Measurements from ENCODE around the gene ANO6. TPM values are rescaled to one million over a fixed set of nuclear protein-coding genes. Genes with fewer than 3 reads are reported as not detected.
"Not testable (repeated sequence)": the region's sequence is repeated elsewhere in the genome, so short reads cannot be mapped to it uniquely, and the experiment has no call there.

Gene ANO6
- total RNA-seq, 1 donor from 2014 or later = 25.9 TPM

DNA sequence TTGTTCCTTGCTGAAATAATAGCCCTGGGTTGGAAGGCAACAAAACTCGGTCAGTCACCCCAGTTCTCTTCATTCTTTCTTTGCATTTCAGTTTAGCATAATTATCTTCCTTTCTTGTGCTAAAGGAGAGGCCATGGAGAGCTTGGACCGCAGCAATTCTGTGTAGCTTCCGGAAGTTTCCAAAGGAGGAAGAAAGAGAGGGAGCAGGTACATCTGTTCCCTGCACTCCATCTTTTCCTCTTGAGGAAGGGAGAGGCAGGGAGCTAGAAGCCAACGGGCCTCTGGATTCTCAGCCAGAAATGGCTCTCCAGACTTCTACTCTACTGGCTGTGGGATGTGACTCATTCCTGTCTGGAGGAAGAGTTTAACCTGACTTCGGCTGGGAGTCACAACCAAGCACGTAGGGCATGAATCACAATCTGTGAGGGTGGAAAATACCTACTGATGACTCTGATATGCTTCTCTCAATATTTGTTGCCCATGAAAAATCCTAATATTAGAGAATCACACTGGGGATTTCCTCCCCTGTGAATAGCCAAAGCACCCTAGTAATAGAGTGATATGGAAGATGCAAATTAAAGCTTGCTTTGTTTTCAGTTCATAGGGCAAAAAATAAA lies 17.0 kb downstream of the ANO6 start:
- intact Hi-C loops (cut with micrococcal nuclease) = no loop called here

DNA sequence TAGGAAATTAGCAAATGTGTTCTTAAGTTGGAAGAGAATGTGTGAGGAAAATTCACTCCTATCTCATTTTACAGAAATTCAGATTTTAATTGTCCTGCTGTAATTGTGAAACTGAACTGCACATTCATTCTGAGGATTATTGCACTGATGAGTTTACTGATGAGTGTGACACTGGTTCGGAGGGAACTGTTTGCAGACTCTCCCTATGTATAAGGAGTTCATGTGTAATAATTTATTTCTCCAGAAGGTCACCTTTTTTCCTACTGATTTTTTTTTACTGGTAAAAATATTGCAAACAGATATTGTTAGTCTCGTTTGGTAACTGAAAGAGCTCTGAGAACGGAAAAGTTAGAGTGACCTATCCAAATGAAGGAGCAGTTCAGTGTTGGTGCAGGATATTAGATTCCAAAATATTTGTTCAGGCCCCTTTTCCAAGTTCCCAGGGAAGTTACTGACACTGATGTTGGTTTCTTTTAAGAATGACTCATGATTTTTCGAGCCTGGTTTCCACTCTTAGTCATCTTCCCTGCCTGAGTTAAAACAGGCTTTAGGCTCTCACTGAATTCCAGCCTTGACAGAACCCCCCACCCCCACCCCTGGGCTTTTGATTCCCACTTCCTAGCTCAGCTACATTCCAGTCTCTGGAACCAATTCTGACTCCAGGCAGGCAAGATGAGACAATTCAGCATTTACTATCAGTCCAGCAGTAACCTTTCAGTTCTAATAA lies 18.4 kb downstream of the ANO6 start:
- intact Hi-C loops (cut with micrococcal nuclease) = no loop called here

DNA sequence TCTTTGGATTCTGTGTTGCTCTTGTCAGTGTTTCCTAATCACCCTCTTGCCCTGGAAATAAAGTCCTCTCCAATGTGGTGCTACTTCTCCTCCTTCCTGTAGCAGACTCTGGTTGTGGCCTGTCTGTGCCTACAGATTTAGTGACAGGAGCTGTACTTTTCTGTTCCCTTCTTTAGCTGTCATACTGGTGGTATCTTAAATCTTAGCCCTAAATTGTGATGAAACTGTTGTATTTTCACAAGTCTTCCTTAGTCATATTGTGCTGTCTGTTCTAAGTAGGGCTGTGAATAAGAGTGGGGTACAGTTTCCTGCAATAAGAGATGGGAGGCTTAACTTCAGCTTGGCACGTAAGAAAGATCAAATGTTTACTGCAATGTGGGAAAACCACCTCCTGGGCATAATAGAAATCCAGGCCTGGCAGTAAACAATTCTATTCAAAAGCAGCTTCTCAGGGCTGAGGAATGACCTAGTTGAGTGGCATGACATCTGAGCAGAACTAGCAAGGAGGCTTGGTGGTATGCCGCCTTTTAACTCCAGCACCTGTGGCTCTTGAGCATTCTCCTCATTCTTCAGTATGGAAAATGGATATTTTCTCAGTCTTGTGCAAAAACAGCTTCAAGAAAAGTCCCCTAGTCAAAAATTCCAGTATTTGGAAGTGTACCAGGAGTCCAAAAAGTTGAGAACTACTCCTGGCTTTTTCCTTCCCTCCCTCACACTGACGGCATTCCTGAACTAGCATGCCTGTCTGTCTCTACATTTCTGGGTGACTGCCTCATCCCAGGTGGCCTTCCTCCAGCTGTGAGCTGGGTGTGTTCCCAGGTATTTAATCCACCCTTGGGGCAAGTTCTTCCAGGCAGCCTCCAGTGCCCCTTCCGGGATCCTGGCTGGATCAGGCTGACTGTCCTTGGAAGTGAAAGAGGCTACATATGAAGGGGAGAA lies 19.5 kb downstream of the ANO6 start:
- intact Hi-C loops (cut with micrococcal nuclease) = no loop called here

DNA sequence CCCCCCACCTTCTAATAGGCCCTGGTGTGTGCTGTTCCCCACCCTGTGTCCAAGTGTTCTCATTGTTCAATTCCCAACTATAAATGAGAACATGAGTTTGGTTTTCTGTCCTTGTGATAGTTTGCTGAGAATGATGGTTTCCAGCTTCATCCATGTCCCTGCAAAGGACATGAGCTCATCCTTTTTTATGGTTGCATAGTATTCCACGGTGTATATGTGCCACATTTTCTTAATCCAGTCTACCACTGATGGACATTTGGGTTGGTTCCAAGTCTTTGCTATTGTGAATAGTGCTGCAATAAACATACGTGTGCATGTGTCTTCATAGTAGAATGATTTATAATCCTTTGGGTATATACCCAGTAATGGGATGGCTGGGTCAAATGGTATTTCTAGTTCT lies 20.5 kb downstream of the ANO6 start:
- intact Hi-C loops (cut with micrococcal nuclease) = not testable (repeated sequence)

DNA sequence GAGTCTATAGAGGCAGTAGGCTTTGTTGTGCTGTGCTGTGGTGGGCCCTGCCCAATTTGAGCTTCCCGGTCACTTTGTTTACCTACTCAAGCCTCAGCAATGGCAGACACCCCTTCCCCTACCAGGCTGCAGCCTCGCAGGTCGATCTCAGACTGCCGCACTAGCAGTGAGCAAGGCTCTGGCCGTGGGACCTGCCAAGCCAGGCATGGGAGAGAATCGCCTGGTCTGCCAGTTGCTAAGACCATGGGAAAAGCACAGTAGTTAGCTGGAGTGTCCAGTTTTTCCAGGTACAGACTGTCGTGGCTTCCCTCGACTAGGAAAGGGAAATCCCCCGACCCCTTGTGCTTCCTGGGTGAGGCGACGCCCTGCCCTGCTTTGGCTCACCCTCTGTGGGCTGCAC lies 26.3 kb downstream of the ANO6 start:
- intact Hi-C loops (cut with micrococcal nuclease) = no loop called here

DNA sequence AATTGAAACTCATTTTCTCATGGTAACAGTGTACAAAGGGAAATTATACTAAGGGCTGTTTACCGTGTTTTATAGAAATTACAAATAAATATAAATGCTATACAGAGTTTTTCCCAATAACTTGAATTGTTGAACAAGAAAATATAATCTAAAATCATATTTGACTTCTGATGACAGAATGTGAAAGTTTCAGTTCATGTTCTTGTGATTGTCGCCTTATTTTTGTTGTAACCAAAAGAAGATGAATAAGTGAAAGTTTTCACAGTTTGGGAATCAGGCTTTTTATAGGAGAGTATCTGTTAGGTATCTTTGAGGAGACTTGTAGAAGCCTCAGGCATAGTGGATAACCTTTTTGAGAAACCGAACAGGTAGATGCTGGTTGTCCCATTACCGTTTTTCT lies 28.1 kb downstream of the ANO6 start:
- intact Hi-C loops (cut with micrococcal nuclease) = no loop called here

DNA sequence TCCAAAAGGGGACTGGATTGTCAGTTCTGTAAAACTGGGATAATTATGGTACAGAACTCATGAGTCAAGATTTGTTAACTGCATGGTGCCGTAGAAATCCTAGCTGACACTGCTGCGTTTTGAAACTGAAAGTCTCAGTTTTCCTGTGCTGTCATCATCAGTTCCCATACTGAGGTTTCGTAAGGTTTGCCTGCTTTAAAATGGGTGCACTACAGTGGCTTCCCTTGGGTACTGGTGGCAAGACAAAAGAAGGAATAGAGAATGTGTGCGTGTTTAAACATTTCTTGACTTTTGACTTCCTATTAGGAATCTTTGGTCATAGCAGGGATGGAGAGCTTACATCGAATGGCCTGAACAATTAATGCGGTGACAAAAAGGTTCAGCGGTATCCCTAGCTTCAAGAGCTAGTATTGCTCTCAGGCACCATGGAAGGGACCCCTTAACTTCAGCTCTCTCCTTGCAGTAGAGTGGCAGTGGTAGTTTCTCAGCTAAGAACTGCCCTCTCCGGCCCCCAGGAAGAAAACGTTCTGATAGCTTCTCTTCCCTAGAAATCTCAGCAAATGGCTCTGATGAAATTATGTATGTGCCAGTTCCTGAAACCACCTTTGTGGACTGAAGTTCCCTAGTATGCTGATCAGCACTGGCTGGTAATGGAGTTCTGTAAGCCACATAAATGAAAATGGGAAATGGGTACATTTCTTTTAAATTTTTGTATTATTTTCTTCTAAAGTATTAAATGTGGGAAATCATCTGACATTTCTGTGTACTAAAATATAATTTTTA lies 28.9 kb downstream of the ANO6 start:
- intact Hi-C loops (cut with micrococcal nuclease) = no loop called here

DNA sequence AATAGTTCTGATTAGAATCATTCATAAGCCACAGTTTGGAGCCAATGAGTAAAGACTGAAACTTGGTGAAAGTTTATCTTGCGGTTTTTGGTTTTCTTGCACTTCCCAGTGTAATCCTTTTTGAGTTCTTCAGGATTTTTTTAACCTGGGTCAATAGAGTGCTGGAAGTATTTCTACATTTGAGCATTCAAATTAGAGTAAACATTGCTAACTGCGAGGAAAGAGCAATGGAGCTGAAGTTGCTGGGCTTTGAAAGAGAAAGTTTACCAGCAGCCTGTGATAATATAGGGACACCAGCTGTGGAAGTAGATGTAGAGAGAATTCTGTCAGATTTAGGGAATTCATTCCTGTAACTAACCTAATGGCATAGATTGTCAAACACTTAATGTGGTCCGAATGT lies 30.3 kb downstream of the ANO6 start:
- intact Hi-C loops (cut with micrococcal nuclease) = no loop called here

DNA sequence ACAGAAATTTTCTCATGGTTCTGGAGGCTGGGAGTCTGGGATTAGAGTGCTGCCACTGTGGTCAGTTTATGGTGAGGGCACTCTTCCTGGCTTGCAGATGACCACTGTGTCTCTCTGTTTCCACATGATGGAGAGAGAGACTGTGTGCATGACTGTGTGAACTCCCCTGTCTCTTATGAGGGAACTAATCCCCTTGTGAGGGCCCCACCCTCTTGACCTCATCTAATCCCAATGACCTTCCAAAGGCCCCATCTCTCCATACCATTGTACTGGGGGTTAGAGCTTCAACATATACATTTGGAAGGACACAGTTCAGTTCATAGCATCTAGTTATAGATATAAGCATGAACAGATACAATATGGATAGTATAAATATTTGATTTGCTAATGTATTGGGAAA lies 31.7 kb downstream of the ANO6 start:
- intact Hi-C loops (cut with micrococcal nuclease) = no loop called here

DNA sequence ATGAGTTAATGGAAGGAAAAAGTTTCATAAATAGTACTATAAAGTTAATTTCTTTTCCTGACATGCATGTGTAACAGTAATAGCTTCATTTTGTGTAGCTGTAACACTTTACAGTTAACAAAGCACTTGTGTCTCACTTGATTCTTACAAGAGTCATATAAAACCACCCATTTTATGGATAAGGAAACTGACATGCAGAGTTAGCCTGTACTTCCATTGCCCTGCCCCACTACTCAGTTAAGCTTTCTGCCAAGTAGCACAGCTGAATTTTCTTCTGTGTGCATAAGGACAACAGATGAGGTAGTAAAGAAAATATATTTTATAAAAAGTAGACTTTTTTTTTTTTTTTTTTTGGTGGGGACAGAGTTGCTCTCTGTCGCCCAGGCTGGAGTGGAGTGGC lies 32.2 kb downstream of the ANO6 start:
- intact Hi-C loops (cut with micrococcal nuclease) = no loop called here

DNA sequence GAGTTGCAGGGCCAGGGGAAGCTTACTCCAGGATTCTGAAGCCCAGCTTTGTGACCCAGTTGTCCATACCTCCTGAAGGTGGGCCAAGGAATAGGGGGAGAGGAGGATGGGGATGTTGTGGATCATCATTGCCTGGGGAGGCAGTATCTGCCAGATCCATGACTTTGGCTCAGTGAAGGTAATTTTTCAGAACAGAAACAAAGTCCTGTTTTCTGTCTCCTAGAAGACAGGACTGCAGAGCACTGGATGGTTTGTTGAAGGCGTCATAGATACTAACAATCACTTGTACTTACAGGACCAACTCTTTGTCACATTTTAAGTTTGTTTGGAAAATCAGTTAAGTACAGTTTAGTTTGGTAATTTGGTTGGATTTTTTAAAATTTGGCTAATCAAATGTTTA lies 38.4 kb downstream of the ANO6 start:
- intact Hi-C loops (cut with micrococcal nuclease) = no loop called here

DNA sequence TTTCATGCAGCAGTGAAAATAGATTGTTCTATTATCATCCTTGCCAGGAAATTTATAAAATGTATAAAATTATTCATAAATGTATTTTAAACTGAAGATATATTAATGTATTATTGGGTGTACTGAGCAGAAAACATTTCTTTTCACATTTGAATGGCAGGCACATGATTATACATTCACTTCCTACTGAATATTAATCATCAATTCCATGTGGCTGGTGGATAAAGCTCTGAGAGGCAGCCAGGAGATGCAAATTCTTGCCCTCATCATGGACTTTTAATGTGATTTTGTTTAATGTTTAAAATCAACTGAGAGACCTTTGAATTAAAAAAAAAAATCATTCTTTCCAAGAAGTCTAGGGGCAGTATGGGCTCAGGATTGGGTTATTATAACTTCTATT lies 40.8 kb downstream of the ANO6 start:
- intact Hi-C loops (cut with micrococcal nuclease) = no loop called here

DNA sequence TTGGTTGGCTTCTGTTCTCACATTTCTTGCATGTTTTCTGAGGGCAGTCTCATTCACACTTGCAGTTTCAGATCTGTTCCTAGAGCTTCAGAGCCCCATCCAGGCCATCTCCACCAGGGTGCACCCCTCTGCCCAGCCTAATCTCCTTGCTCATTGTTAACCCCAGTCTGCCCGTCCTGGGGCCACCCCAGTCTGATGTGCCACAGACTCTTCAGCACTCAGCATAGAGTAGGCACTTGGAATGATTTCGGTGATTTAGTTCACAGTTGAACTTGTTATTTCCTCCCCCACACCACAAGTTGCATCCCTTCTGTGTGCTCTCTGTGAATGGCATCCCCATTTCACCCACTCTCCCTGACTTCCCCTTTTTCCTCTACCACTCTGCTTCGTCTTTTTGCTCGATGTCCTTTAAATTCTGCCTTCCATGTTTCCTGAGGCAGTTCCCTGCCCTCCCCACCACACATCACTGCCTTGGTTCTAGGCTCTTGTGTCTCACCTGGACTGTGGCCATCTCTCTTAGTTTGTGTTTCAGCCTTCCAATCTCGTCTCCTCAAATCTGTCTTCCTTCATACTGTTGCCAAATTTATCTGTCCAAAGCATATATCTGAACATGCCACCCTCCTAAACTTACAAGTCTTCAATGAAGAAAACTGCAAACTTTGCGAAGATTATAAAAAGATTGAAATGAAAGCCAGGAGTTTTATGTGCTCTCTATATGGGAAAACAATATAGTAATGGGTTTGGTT lies 41.5 kb downstream of the ANO6 start:
- intact Hi-C loops (cut with micrococcal nuclease) = no loop called here

DNA sequence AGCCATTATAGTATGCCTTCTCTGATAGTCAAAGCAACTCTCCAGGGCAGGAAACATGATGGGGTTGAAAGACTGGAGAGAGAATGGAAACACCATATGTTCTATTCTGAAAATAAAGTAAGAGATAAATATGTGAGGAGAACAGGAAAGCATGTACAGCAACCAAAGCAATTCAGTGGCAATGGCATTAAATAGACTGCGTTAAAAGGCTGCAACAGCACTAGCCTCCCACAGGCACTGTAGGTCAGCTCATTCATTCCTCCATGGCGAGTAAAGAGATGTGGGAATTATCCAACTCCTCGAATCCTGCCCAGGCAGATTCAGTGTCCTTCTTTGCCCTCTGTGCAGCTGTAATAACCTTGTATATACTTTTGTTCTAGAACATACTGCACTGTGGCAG lies 43.8 kb downstream of the ANO6 start:
- intact Hi-C loops (cut with micrococcal nuclease) = no loop called here

DNA sequence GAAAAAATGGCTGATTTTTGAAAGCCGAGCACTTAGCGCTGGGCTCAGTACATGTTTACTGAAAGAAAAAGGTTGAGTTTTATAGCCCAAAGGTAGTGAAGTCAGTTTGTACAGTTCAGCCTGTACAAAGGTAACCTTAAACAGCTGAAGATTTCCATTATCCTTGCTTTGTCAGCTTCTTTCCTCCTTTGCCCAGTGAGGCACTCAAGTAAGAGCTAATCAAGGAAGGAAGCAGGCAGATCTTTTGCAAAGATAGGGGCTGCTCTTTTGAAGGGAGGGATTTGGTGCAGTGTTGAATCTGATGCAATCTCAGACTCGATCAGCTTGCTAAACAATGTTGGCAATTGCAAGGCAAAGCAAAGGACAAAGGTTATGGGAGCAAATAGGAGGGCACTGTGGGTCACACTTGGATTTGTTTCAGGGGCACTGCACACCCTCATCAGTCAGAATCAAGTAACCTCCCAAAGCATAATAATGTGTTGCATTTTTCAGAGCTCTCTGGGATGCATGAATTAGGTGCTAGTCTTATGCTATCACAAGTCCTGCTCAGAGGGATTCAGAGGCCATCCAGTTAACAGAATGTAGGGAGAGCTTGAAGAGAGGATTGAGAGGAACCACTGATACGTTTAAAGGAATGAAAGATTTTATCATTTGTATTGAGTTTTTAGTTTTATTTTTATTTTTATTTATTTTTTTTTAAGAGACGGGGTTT lies 44.4 kb downstream of the ANO6 start:
- intact Hi-C loops (cut with micrococcal nuclease) = no loop called here

DNA sequence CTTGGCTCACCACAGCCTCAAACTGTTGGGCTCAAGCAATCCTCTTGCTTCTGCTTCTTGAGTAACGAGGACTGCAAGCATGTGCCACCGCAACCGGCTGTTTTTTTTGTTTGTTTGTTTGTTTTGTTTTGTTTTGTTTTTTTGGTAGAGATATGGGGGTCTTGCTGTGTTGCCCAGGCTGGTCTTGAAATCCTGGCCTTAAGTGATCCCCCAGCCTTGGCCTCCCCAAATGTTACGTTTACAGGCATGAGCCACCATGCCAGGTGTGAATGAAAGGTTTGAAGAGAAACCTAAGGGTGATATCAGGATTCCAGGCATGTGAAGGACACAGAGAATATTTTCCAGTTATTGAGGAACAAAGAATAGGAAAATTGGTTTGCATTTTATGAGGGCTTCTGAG lies 45.0 kb downstream of the ANO6 start:
- intact Hi-C loops (cut with micrococcal nuclease) = no loop called here

DNA sequence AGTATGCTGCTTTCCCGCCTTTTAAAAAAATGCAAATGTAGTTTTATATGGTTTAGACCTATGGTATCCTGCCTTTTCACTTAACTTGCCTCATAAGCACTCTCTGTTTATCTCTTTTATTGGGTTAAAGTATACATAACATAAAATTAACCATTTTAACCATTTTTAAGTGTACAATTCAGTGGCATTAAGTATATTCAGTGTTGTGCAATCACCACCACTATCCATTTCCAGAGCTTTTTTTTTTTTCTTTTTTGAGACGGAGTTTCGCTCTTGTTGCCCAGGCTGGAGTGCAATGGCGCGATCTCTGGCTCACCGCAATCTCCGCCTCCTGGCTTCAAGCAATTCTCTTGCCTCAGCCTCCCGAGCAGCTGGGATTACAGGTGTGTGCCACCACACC lies 46.3 kb downstream of the ANO6 start:
- intact Hi-C loops (cut with micrococcal nuclease) = not testable (repeated sequence)

DNA sequence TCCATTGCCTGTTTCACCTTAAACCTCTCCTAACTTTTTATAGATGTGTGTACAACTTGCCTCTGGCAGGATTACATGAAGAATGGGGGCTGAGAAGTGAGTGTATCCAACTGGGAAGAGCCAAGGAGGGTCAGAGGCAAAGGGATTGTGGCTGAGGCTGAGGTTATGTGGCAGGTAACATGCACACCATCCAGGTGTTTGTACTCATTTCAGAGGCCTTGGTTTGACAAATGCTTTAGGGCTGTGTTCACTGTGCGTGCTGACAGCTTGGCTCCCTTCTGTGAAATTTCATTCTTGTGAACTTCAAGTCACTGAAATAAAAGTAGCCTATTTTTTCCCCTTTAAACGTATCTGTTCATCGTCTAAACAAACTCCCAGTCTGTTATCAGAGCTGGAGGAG lies 47.7 kb downstream of the ANO6 start:
- intact Hi-C loops (cut with micrococcal nuclease) = no loop called here

DNA sequence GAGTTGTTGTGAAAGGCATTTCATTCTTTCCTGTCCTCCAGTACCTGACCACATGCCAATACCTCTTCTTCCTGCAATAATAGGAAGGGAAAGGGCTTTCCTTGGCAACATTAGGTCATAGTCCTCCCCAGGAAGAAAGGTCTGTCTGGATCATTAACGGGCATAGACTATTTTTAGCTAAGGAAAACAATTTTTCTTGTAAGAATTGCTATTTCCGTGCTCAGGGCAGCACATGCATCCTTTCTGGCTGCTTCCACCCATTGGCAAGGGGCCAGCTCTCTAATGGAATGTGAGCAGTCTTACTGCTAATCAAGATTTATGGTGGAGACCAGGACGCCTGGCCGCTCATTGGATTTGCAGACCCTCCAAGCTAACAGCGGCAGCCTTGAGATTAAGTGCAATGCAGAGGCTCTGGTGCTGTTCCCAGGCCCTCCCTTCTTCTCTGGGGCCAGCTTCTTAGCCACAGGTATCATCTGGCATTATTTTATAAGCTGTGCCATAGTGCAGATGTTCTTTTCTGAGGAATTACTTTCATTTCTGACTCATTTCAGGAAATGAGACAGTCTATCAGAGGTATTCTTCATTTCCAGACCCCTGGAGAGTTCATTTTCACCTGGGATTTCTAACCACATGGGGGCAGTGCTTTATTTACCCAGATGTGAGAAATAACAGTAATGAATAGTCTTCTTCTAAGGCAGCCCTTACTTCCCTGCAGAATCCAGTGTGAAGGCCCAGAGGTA lies 52.9 kb downstream of the ANO6 start:
- intact Hi-C loops (cut with micrococcal nuclease) = no loop called here

DNA sequence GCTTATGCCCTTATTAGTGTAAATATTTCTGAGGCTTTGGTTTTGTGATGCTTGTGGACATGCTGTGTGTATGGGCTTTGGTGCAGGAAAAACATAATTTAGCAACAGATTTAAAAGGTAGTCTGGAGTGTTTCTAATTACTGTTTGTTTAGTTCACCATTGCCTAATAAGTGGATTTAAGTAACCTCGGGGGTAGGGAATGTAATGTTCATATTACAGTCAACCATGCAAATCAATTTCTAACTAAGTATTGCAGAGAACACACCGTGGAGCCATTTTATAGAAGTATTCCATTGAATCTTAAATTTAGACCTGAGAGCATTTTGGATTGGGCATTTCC lies 53.5 kb downstream of the ANO6 start:
- intact Hi-C loops (cut with micrococcal nuclease) = no loop called here

Data from T-helper 2 cell treated with Interferon-gamma antibody and Interleukin-4, amounts not matched to agents 100 ng/mL and 5 ng/mL, for 36 hours (primary cell).